ENCODE measurements around the gene TMEM154. TPM values are rescaled to one million over a fixed set of nuclear protein-coding genes. Genes with fewer than 3 reads are reported as not detected.

Gene TMEM154
- total RNA-seq, 1 donor = 5.5 TPM

GRCh38 chr4:152708361-152708760 lies 28.6 kb upstream of the TMEM154 start:
- H3K4me3 ChIP-seq (ENCODE audit: low read depth, low read length) = no peak overlapping the region
- no peak for DNase-seq (ENCODE audit: low read depth)
- no peak for TF ChIP-seq CTCF (IDR thresholded peaks at IDR 0.05; ENCODE audit: insufficient read depth, low read length)

GRCh38 chr4:152707632-152708031 lies 27.8 kb upstream of the TMEM154 start:
- no peak for TF ChIP-seq CTCF (IDR thresholded peaks at IDR 0.05; ENCODE audit: insufficient read depth, low read length)
- H3K4me3 ChIP-seq (ENCODE audit: low read depth, low read length) = no peak overlapping the region
- no peak for DNase-seq (ENCODE audit: low read depth)

GRCh38 chr4:152705903-152706302 lies 26.1 kb upstream of the TMEM154 start:
- H3K4me3 ChIP-seq (ENCODE audit: low read depth, low read length) = no peak overlapping the region
- no peak for DNase-seq (ENCODE audit: low read depth)
- no peak for TF ChIP-seq CTCF (IDR thresholded peaks at IDR 0.05; ENCODE audit: insufficient read depth, low read length)

- H3K4me3 ChIP-seq (ENCODE audit: low read depth, low read length) = no peak overlapping the region
- TF ChIP-seq CTCF (IDR thresholded peaks at IDR 0.05; ENCODE audit: insufficient read depth, low read length) = no peak
- no peak for DNase-seq (ENCODE audit: low read depth)
Measured at GRCh38 chr4:152704788-152705187, 25.0 kb upstream of the TMEM154 start.

- no peak overlapping the region for H3K4me3 ChIP-seq (ENCODE audit: low read depth, low read length)
- DNase-seq (ENCODE audit: low read depth) = no peak
- no peak for TF ChIP-seq CTCF (IDR thresholded peaks at IDR 0.05; ENCODE audit: insufficient read depth, low read length)
Measured at GRCh38 chr4:152700151-152700550, 20.4 kb upstream of the TMEM154 start.

- no peak overlapping the region for H3K4me3 ChIP-seq (ENCODE audit: low read depth, low read length)
- no peak for DNase-seq (ENCODE audit: low read depth)
- no peak for TF ChIP-seq CTCF (IDR thresholded peaks at IDR 0.05; ENCODE audit: insufficient read depth, low read length)
Measured at GRCh38 chr4:152699313-152699712, 19.5 kb upstream of the TMEM154 start.

GRCh38 chr4:152698089-152698499 lies 18.3 kb upstream of the TMEM154 start:
- DNase-seq (ENCODE audit: low read depth) = no peak
- no peak overlapping the region for H3K4me3 ChIP-seq (ENCODE audit: low read depth, low read length)
- TF ChIP-seq CTCF (IDR thresholded peaks at IDR 0.05; ENCODE audit: insufficient read depth, low read length) = no peak

Data from fibroblast of the aortic adventitia (primary cell).